ENCODE data around the gene GATA1.

GATA1 gene

DNA sequence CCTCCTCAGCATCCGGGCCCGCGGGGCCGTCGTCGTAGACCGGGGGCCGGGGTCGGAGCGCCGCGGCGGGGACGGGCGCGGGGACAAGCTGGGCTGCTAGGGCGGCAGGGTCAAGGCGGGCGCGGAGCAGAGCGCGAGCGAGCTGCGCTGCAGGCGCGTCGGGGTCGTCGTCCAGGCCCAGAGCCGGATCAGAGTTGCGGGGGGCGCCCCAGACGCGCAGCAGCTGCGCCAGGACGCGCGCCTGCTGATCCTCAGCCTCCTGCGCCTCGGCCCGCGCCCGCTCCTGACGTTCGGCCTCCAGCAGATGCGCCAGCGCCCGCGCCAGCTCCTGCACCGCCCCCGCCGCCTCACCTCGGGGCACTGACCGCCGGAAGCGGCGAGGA, 45.5 kb downstream of the GATA1 start:
- DNase-seq (ENCODE audit: low read depth) = no peak
- TF ChIP-seq, protein P1, sequence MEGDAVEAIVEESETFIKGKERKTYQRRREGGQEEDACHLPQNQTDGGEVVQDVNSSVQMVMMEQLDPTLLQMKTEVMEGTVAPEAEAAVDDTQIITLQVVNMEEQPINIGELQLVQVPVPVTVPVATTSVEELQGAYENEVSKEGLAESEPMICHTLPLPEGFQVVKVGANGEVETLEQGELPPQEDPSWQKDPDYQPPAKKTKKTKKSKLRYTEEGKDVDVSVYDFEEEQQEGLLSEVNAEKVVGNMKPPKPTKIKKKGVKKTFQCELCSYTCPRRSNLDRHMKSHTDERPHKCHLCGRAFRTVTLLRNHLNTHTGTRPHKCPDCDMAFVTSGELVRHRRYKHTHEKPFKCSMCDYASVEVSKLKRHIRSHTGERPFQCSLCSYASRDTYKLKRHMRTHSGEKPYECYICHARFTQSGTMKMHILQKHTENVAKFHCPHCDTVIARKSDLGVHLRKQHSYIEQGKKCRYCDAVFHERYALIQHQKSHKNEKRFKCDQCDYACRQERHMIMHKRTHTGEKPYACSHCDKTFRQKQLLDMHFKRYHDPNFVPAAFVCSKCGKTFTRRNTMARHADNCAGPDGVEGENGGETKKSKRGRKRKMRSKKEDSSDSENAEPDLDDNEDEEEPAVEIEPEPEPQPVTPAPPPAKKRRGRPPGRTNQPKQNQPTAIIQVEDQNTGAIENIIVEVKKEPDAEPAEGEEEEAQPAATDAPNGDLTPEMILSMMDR (conservative IDR thresholded peaks at IDR 0.05; ENCODE audit: low read depth, low read length) = no peak
- H3K4me3 ChIP-seq (ENCODE audit: low read length) = no peak overlapping the region

GRCh38 chrX:48833542-48834138, 47.2 kb downstream of the GATA1 start:
- TF ChIP-seq, protein P1 (conservative IDR thresholded peaks at IDR 0.05; ENCODE audit: low read depth, low read length) = peak; percentile 7
- no peak for DNase-seq (ENCODE audit: low read depth)
- H3K4me3 ChIP-seq (ENCODE audit: low read length) = no peak overlapping the region

DNA sequence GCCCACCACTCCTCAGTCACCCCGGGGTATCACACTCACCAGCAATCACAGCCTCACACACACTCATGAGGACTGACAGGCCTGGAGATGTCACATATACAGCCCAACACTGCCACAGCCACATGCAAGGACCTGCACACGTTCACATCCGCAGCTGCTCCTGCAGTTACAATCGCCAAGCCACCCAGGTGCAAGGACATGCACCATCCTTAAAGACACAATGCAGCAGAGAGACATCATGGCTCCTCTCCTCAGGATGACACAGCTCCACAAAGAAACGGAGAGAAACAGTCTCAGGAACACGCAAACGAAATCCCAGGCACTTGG, 48.0 kb downstream of the GATA1 start:
- peak overlapping the region; percentile 59 for H3K4me3 ChIP-seq (ENCODE audit: low read length)
- no peak for DNase-seq (ENCODE audit: low read depth)
- TF ChIP-seq, protein P1 (conservative IDR thresholded peaks at IDR 0.05; ENCODE audit: low read depth, low read length) = no peak

DNA sequence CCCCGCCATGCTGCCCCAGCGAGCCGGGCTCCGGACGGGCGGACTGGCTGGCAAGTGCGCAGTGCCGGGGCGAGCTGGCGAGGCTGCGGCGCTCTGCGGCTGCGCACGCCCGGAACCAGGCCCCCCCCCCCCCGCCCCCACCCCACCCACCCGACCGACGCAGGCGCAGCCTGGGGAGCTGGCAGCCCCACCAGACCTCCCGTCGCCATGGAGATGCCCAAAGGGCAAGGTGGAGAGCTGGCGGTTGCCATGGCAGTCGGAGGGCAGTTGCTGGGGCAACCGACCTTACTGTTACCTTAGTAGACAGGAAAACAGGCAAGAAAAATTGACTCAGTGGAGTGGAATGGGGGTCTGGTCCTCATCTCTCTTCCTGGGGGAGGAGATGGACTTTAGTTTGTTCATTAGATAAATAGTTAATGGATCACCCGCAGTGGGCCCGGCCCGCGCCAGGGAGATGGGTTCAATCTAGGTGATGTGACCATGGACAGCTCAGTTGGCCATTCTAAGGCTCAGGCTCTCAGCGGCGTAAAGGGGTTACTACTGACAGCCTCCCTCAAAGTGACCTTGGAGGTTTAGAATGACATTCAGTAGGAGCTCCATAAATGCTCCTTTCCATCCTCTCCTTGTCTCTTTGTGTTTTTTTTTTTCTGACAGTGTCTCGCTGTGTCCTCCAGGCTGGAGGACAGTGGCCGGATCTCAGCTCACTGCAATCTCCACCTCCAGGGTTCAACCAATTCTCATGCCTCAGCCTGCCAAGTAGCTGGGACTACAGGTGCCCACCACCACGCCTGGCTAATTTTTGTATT, 49.3 kb downstream of the GATA1 start, which contains the start of gene PCSK1N:
Gene PCSK1N, minus strand, starts transcription at position 87 of the 806 bp plus-strand sequence. Its CDS starts 78 bp downstream, at position 9.
- H3K4me3 ChIP-seq (ENCODE audit: low read length) = peak within 1 kb of the TSS; percentile 59
- TF ChIP-seq, protein P1 (conservative IDR thresholded peaks at IDR 0.05; ENCODE audit: low read depth, low read length) = no peak
- peak; percentile 16 for DNase-seq (ENCODE audit: low read depth)

DNA sequence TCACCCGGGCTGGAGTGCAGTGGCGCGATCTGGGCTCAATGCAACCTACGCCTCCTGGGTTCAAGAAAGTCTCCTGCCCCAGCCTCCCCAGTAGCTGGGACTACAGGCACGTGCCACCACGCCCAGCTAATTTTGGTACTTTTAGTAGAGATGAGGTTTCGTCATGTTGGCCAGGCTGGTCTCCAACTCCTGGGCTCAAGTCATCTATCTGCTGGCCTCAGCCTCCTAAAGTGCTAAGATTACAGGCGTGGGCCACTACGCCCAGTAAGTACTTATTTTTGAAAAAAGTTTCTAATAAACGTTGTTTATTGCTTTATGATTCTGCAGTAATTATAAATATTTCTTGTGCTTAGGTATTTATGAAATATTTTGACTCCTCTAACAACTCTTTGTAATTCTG, 53.3 kb downstream of the GATA1 start:
- DNase-seq (ENCODE audit: low read depth) = no peak
- H3K4me3 ChIP-seq (ENCODE audit: low read length) = no peak overlapping the region
- TF ChIP-seq, protein P1 (conservative IDR thresholded peaks at IDR 0.05; ENCODE audit: low read depth, low read length) = no peak
